H1 (cell line): ENCODE results near the gene CEP57. TPM values are rescaled to one million over a fixed set of nuclear protein-coding genes. Genes with fewer than 3 reads are reported as not detected.
A peak's percentile ranks its signal among the peaks of the same experiment; 100 is the strongest.

Experiments used
- BRCA1 ChIP-seq: IDR thresholded peaks from 2 replicates; pipeline ENCODE4 v1.6.1; 2012; ENCODE audit warnings: low read depth, low read length, improper control_type of control experiment
- CHD2 ChIP-seq: IDR thresholded peaks from 2 replicates; pipeline ENCODE4 v1.6.1; 2012; ENCODE audit warnings: low read length, improper control_type of control experiment
- KDM5A ChIP-seq: fragments of 200-600 bp; IDR thresholded peaks from 2 replicates; pipeline ENCODE4 v1.7.1; 2012; ENCODE audit warnings: mild to moderate bottlenecking, low read length, inconsistent platforms, mixed read lengths
- PHF8 ChIP-seq: fragments of 200-600 bp; sonication (generic); conservative IDR thresholded peaks from 2 replicates; pipeline ENCODE4 v1.7.1; 2012; ENCODE audit warnings: low read depth, mild to moderate bottlenecking, inconsistent platforms, low read length, moderate library complexity
- SIX5 ChIP-seq: IDR thresholded peaks from 2 replicates; pipeline ENCODE4 v1.6.1; 2011; ENCODE audit warnings: mild to moderate bottlenecking, low read depth, low read length
- TAF1 ChIP-seq: IDR thresholded peaks from 2 replicates; pipeline ENCODE4 v1.6.1; 2011; ENCODE audit warnings: mild to moderate bottlenecking, low read depth, low read length
- polyA plus RNA-seq, 7 experiments: library from polyadenylated mRNA; depleted of rRNA in 3 of 7; stranded (reverse) in 5 of 7; unstranded in 2 of 7; fragments of >200 nt in 5 of 7; fragments of 200-250 nt in 2 of 7; gene quantifications; 1 replicate in 5 of 7; 2 replicates in 1 of 7; 4 replicates in 1 of 7; pipeline versions ENCODE4 v1.2.1 to v1.2.3, GENCODE V29; 2011 to 2013; ENCODE audit warnings: missing spikeins in 2 of 7, mixed read lengths in 2 of 7
- total RNA-seq: library from RNA; stranded (reverse); fragmentation: NEBNext Ultra II Directional; extraction: Animal tissue kit (Norgen Biotek cat#: 25700); gene quantifications from 2 replicates; pipeline ENCODE4 v1.2.1, GENCODE V29; 2021
- TF ChIP-seq, protein P1 (sequence below): fragments of 300-600 bp; sonication (generic); IDR thresholded peaks from 2 replicates; pipeline ENCODE4 v1.7.1; 2012; ENCODE audit warnings: low read length, moderate library complexity, mild to moderate bottlenecking, inconsistent platforms; ENCODE audit not compliant: insufficient replicate concordance
- TF ChIP-seq, protein P2 (sequence below), 3 experiments: IDR thresholded peaks; 1 replicate in 2 of 3; 2 replicates in 1 of 3; pipeline versions ENCODE4 v1.5.1 to v1.6.1; 2011; ENCODE audit warnings: low read length in 3 of 3, mild to moderate bottlenecking in 3 of 3, inconsistent platforms in 2 of 3, low read depth in 1 of 3, moderate library complexity in 1 of 3; ENCODE audit not compliant: insufficient read depth in 1 of 3; ENCODE audit errors: control extremely low read depth in 1 of 3

Gene CEP57
- total and polyA plus RNA-seq, 2 of the 8 experiments (the other 6 are each of a cell fraction or from before 2014, with no cell fraction given), result 26.3 to 72.7 TPM

DNA sequence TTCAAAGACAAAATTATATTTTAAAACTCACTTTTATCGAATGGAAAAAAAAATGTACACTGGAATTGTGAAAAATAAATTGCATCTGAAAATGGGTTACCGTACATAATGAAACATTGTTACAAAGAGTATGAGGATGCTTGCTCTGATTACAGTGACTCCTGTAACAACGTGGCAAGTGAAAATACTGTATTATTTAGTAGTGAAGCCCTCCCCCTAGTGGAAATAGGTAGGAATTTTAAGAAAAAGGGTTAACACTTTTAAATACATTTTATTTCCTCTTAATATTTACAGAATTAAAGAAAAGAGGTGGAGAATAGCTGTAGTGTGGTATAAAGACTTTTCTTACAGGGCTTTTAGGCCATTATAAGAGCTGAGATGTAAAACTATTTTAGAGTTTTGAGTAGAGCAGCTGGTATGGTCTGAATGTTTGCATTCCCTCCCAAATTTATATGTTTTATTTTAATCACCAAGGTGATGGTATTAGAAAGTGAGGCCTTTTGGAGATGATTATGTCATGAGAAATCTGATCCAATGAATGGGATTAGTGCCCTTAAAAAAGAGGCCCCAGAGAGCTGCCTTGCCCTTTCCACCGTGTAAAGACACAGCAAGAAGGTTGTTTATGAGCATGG, 25.9 kb upstream of the CEP57 start (continued):
- TF ChIP-seq, protein P1, sequence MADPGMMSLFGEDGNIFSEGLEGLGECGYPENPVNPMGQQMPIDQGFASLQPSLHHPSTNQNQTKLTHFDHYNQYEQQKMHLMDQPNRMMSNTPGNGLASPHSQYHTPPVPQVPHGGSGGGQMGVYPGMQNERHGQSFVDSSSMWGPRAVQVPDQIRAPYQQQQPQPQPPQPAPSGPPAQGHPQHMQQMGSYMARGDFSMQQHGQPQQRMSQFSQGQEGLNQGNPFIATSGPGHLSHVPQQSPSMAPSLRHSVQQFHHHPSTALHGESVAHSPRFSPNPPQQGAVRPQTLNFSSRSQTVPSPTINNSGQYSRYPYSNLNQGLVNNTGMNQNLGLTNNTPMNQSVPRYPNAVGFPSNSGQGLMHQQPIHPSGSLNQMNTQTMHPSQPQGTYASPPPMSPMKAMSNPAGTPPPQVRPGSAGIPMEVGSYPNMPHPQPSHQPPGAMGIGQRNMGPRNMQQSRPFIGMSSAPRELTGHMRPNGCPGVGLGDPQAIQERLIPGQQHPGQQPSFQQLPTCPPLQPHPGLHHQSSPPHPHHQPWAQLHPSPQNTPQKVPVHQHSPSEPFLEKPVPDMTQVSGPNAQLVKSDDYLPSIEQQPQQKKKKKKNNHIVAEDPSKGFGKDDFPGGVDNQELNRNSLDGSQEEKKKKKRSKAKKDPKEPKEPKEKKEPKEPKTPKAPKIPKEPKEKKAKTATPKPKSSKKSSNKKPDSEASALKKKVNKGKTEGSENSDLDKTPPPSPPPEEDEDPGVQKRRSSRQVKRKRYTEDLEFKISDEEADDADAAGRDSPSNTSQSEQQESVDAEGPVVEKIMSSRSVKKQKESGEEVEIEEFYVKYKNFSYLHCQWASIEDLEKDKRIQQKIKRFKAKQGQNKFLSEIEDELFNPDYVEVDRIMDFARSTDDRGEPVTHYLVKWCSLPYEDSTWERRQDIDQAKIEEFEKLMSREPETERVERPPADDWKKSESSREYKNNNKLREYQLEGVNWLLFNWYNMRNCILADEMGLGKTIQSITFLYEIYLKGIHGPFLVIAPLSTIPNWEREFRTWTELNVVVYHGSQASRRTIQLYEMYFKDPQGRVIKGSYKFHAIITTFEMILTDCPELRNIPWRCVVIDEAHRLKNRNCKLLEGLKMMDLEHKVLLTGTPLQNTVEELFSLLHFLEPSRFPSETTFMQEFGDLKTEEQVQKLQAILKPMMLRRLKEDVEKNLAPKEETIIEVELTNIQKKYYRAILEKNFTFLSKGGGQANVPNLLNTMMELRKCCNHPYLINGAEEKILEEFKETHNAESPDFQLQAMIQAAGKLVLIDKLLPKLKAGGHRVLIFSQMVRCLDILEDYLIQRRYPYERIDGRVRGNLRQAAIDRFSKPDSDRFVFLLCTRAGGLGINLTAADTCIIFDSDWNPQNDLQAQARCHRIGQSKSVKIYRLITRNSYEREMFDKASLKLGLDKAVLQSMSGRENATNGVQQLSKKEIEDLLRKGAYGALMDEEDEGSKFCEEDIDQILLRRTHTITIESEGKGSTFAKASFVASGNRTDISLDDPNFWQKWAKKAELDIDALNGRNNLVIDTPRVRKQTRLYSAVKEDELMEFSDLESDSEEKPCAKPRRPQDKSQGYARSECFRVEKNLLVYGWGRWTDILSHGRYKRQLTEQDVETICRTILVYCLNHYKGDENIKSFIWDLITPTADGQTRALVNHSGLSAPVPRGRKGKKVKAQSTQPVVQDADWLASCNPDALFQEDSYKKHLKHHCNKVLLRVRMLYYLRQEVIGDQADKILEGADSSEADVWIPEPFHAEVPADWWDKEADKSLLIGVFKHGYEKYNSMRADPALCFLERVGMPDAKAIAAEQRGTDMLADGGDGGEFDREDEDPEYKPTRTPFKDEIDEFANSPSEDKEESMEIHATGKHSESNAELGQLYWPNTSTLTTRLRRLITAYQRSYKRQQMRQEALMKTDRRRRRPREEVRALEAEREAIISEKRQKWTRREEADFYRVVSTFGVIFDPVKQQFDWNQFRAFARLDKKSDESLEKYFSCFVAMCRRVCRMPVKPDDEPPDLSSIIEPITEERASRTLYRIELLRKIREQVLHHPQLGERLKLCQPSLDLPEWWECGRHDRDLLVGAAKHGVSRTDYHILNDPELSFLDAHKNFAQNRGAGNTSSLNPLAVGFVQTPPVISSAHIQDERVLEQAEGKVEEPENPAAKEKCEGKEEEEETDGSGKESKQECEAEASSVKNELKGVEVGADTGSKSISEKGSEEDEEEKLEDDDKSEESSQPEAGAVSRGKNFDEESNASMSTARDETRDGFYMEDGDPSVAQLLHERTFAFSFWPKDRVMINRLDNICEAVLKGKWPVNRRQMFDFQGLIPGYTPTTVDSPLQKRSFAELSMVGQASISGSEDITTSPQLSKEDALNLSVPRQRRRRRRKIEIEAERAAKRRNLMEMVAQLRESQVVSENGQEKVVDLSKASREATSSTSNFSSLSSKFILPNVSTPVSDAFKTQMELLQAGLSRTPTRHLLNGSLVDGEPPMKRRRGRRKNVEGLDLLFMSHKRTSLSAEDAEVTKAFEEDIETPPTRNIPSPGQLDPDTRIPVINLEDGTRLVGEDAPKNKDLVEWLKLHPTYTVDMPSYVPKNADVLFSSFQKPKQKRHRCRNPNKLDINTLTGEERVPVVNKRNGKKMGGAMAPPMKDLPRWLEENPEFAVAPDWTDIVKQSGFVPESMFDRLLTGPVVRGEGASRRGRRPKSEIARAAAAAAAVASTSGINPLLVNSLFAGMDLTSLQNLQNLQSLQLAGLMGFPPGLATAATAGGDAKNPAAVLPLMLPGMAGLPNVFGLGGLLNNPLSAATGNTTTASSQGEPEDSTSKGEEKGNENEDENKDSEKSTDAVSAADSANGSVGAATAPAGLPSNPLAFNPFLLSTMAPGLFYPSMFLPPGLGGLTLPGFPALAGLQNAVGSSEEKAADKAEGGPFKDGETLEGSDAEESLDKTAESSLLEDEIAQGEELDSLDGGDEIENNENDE, result no peak
- no peak for TF ChIP-seq CHD2
- TF ChIP-seq, protein P2, sequence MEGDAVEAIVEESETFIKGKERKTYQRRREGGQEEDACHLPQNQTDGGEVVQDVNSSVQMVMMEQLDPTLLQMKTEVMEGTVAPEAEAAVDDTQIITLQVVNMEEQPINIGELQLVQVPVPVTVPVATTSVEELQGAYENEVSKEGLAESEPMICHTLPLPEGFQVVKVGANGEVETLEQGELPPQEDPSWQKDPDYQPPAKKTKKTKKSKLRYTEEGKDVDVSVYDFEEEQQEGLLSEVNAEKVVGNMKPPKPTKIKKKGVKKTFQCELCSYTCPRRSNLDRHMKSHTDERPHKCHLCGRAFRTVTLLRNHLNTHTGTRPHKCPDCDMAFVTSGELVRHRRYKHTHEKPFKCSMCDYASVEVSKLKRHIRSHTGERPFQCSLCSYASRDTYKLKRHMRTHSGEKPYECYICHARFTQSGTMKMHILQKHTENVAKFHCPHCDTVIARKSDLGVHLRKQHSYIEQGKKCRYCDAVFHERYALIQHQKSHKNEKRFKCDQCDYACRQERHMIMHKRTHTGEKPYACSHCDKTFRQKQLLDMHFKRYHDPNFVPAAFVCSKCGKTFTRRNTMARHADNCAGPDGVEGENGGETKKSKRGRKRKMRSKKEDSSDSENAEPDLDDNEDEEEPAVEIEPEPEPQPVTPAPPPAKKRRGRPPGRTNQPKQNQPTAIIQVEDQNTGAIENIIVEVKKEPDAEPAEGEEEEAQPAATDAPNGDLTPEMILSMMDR (IDR thresholded peaks at IDR 0.05; ENCODE audit: control extremely low read depth in 1 of 3, insufficient read depth in 1 of 3, low read depth in 1 of 3, low read length in 3 of 3), result peak in 2 of 3 experiments; percentile 38 to 52; a peak in 2 of 4 replicates
- TF ChIP-seq SIX5, result no peak
- no peak for TF ChIP-seq PHF8
- no peak for TF ChIP-seq TAF1
- TF ChIP-seq BRCA1, result no peak
- no peak for TF ChIP-seq KDM5A
